Stomach smooth muscle (tissue), 2 donors: Measurements from ENCODE around the gene POU2F1.
"Not testable (repeated sequence)": the region's sequence is repeated elsewhere in the genome, so short reads cannot be mapped to it uniquely, and the experiment has no call there.

Experiments used
- H3K27ac ChIP-seq: one replicate; pipeline ENCODE4 v1.7.0; 2013; ENCODE audit warnings: mild to moderate bottlenecking, low read length, inconsistent platforms
- H3K27me3 ChIP-seq, 2 donors: one replicate each; pipeline ENCODE4 v1.7.0; 2013; ENCODE audit warnings: low read length in 2 of 2; ENCODE audit not compliant: insufficient read depth in 2 of 2, control insufficient read depth in 1 of 2
- H3K36me3 ChIP-seq, 2 donors: one replicate each; pipeline ENCODE4 v1.7.0; 2013; ENCODE audit warnings: low read length in 2 of 2; ENCODE audit not compliant: control insufficient read depth in 2 of 2, insufficient read depth in 2 of 2
- H3K4me1 ChIP-seq: one replicate; pipeline ENCODE4 v1.7.0; 2013; ENCODE audit warnings: low read length; ENCODE audit not compliant: control insufficient read depth, insufficient read depth
- H3K4me3 ChIP-seq, 2 donors: one replicate each; pipeline ENCODE4 v1.7.0; 2013; ENCODE audit warnings: low read length in 2 of 2
- H3K9ac ChIP-seq, 2 donors: one replicate each; pipeline ENCODE4 v1.7.0; 2013; ENCODE audit warnings: low read length in 2 of 2, mild to moderate bottlenecking in 1 of 2
- H3K9me3 ChIP-seq, 2 donors: one replicate each; pipeline ENCODE4 v1.7.0; 2013; ENCODE audit warnings: low read length in 2 of 2; ENCODE audit not compliant: control insufficient read depth in 2 of 2
- donor health status: healthy.
- donor health status: Pancreatic carcinoma.

The POU2F1 gene

DNA sequence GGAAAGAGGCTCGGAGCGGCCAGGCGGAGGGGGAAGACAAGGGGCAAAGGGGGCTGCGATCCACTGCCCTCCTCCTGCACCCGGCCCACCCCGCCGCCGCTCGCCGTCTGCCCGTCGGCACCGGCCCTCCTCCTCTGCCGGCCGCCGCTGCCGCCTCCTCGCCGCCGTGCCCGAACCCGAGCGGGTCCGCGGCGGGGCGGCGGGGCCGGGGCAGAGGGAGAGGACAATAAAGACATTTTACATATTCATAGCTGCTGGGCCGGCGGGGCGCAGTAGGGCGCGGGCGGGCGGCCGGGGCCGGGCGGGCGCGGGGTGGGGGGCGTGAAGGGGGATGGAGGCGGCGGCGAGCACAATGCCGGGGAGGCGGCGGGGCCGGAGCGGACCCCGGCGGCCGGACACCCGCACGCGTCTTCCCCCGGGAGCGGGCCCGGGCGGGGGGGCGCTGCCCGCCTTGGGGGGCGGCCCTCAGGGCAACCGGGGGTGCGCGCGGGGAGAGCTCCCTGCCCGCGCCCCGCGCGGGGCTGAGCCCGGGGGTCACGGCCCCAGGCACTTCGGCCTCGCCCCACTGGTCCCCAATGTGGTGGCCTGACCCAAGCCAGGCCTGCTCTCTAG is 546 bp downstream of the POU2F1 start:
- peak overlapping the region; percentile 29 to 85 for H3K9ac ChIP-seq
- peaks cover 9% of the 10 kb centered on the region for H3K4me1 ChIP-seq
- no peaks in the 10 kb centered on the region for H3K27me3 ChIP-seq
- H3K9me3 ChIP-seq, result no peaks in the 10 kb centered on the region
- peak overlapping the region; percentile 68 to 80 for H3K4me3 ChIP-seq
- H3K27ac ChIP-seq, result peak overlapping the region; percentile 89
- H3K36me3 ChIP-seq, result no peaks in the 10 kb centered on the region

DNA sequence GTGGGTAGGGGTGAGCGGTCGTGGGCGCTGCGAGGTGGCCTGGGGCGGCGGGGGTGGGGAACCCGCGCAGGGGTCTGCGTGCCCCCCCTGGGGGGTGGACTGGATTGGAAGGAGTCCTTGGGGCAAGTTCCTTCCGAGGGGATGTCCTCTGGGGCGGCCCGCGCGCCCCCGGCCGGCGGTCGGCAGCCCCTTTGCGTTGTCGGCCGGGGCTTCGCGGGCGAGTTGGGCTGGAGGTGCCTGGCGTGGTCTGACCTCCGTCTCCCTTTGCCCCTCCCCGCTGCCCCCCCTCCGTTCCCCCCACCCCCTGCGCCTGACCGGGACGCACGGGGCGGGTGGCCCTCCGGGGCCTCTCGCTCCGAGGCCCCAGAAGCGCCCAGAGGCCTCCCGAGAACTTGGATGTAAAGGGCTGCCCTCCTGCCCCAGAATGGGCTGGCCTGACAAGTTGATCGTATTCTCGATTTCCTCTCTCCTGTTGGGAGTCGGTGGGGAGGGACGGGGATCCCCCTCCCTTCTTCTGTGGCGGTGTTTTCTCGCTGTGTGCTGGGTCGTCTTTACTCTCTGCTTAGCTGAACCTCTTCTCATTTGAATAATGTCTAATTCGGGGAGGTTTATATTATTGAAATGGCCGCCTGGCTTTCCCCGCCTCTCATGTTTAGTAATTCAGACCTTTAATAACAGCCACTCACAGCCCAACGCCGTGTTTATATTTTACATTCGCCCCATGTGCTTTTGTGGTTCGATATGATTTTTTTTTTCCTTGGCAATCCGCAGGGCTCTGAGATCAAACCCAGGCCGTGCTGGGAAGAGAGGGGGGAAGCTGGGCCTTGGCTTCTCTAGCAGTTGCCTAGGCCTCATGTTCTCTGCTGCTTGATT is 1.3 kb downstream of the POU2F1 start:
- H3K9ac ChIP-seq, result peak overlapping the region; percentile 81 to 85
- H3K36me3 ChIP-seq, result no peaks in the 10 kb centered on the region
- peak overlapping the region; percentile 89 for H3K27ac ChIP-seq
- peak overlapping the region; percentile 63 to 80 for H3K4me3 ChIP-seq
- H3K9me3 ChIP-seq, result no peaks in the 10 kb centered on the region
- no peaks in the 10 kb centered on the region for H3K27me3 ChIP-seq
- H3K4me1 ChIP-seq, result peaks cover 9% of the 10 kb centered on the region

DNA sequence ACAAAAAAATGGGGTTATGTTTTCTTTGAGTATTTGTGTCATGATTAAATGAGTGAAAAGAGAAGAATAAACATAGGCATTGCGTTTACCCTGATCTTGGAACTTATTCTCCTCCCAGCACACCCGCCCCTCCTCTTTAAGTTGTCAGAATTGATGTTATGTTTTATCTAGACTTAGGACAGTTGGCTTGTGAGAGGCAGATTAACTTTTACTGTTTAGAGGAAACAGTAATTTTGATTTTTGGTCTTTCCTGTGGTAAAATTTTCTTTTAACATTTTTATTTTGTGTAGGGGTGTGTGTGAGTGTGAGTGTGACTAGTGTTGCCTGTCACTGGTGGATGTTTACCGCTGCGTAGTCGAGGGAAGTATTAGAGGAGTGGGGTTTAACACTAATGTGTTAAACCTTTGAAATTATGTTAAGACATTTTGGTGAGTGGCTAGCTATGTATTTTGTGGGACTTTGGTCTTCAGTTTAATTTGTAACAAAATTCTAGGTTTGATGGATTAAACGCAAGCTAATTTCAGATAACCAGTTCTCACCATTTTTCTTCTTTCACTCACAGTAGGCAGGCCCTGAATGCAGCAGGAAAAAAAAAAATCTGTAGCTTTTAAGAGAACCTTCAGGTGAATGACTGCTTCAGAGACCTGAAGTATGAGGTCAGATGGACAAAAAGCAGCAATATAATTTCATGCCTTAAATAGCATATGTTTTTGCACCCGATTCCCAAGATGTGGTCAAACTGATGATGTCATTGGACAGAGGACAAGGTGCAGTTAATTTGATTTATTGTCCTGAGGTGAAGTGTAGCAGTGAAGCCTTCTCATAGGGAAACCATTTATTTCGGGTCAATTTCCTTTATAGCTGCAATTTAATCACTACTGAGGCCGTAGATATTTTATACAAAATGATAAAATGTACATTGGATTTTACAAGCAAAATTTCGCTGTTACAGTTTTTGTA is 2.7 kb downstream of the POU2F1 start:
- H3K36me3 ChIP-seq, result no peaks in the 10 kb centered on the region
- peak overlapping the region; percentile 89 for H3K27ac ChIP-seq
- no peaks in the 10 kb centered on the region for H3K27me3 ChIP-seq
- no peaks in the 10 kb centered on the region for H3K9me3 ChIP-seq
- peak overlapping the region in 1 of 2 donors; percentile 85 for H3K9ac ChIP-seq
- H3K4me1 ChIP-seq, result peaks cover 9% of the 10 kb centered on the region
- H3K4me3 ChIP-seq, result peak overlapping the region in 1 of 2 donors; percentile 80

DNA sequence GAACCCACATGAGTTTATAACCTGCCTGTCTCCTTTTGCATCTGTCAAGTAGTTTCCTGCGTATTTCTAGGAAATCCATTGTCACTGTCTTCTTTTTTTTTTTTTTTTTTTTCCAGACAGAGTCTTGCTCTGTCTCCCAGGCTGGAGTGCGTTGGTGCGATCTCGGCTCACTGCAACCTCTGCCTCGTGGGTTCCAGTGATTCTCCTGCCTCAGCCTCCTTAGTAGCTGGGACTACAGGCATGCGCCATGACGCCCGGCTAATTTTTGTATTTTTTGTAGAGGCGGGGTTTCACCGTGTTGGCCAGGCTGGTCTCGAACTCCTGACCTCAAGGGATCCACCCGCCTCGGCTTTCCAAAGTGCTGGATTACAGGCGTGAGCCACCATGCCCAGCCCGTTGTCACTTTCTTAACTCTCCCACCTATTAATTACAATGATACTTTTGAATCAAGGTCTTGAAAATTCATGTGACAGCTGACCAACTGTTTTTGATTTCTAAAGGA is 4.1 kb downstream of the POU2F1 start:
- not testable (repeated sequence) for H3K27ac ChIP-seq, H3K36me3 ChIP-seq, H3K4me1 ChIP-seq, H3K4me3 ChIP-seq, H3K9me3 ChIP-seq, H3K27me3 ChIP-seq, H3K9ac ChIP-seq

DNA sequence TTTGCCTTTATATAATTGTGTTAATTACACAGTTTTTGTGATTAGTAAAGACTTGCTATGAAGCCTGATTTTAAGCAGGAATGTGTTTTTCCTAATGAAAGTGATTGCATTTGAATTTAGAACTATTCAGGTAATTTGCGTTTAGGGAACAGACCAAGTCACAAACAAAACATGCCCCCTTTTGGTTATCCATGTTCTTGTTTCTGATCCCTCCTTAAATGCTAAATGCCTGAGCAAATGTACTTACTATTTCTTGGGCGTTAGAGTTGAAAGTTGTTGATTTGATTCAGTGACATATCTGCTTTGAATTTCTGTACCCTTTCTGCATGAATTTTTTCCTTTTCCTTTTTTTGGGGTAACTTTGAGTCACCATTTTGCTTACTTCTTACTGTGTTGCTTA is 5.2 kb downstream of the POU2F1 start:
- Histone ChIP-seq H3K9me3 (no peaks in the 10 kb centered on the region), H3K36me3 (no peaks in the 10 kb centered on the region), H3K27me3 (no peaks in the 10 kb centered on the region), H3K4me3 (no peak overlapping the region), H3K4me1 (peaks cover 9% of the 10 kb centered on the region), H3K27ac (no peak overlapping the region), H3K9ac (no peak overlapping the region)

DNA sequence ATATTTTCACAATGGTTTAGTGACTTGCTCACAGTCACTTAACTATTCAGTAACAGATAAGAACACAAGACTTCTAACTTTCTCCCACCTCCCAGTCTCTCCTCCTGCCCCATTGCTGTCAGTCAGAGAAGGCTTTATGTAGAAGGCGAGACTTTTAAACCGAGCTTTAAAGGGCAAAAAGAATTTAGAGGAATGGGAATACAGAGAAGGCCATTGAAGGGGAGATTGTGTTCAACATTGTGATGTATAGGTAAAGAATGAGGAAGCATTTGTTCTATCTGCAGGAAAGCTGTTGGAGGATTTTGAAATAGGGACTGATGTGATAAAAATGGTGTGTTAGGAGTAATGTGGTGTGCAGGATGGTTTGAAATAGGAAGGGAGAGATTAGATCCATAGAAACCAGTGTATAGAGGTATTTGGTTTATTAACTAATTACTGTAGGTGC is 7.3 kb downstream of the POU2F1 start:
- Histone ChIP-seq H3K4me1 (peaks cover 6% of the 10 kb centered on the region), H3K9ac (no peak overlapping the region), H3K4me3 (no peak overlapping the region), H3K27me3 (no peaks in the 10 kb centered on the region), H3K9me3 (no peaks in the 10 kb centered on the region), H3K27ac (no peak overlapping the region), H3K36me3 (no peaks in the 10 kb centered on the region)

DNA sequence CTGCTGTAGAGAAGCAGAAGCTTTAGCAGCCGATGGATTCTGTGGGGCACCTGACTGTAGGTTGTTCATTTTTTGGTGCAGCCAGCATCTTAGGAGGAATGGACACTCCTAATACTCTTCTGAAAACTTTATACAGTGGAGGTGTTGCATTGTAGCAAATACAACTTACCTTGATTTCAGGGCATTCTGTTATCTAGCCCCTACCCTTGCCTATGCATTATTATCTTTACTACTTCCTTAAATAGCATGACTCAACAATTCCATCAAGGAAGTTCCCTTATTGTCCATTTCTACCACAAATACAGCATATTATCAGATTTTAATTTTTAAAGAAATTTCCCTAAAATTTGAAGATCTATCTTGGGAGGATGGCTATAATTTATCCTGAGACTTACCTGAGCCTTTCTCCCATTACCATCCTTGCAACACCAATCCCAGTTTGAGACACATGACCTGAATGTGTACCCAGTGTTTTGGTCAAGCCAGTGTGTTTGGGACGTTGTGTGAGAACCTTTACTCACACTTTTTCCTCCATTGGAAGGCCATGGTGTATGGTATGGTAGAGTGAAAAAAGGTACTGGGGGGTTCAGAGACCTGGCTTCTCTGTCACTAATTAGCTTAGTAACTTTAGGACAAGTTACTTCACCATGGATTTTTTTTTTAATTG is 9.2 kb downstream of the POU2F1 start:
- Histone ChIP-seq H3K9ac (no peak overlapping the region), H3K27me3 (no peaks in the 10 kb centered on the region), H3K9me3 (no peaks in the 10 kb centered on the region), H3K27ac (no peak overlapping the region), H3K4me3 (no peak overlapping the region), H3K4me1 (no peaks in the 10 kb centered on the region), H3K36me3 (no peaks in the 10 kb centered on the region)

DNA sequence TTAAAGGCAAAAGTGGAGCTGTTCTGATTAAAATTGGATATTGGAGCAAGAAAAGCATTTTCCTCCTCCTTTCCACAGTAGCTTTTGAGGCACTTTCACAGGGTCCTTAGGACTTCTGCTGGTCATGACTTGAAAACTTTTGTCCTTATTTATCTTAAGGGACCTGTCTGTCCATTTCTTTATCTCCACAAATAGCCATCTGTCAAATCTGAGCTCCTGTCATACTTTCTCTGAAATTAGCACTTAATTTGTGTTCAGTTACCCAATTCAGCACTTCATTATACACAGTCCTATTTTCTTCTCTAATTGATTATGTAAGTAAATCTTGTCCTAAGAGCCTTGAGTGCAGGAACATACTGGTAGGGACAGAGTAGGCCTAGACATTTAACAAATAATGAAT is 9.8 kb downstream of the POU2F1 start:
- H3K9me3 ChIP-seq, result no peaks in the 10 kb centered on the region
- no peaks in the 10 kb centered on the region for H3K4me1 ChIP-seq
- H3K4me3 ChIP-seq, result no peak overlapping the region
- H3K9ac ChIP-seq, result no peak overlapping the region
- H3K27me3 ChIP-seq, result no peaks in the 10 kb centered on the region
- no peak overlapping the region for H3K27ac ChIP-seq
- H3K36me3 ChIP-seq, result no peaks in the 10 kb centered on the region

DNA sequence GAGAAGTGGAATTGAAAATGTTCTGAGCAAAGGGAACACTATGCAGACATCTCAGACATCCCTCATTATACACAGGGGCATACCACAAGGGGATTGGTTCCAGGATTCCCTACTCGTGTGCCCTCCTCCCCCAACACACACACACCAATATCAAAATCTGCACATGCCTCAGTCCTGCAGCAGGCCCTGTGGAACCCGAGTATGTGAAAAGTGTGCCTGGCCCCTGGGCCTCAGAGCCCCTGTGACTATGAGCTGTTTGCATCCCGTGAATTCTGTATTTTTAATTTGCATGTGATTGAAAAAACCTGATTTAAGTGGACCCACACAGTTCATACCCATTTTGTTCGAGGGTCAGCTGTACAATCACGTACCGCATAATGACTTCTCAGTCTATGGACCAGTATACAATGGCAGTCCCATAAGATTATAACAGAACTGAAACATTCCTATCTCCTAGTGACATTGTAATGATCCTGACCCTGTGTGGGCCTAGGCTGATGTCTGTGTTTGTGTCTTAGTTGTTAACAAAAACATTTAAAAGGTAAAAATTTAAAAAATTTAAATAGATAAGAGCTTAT is 11.3 kb downstream of the POU2F1 start:
- Histone ChIP-seq H3K9ac (no peak overlapping the region), H3K4me3 (no peak overlapping the region), H3K9me3 (no peaks in the 10 kb centered on the region), H3K27me3 (no peaks in the 10 kb centered on the region), H3K36me3 (no peaks in the 10 kb centered on the region), H3K27ac (no peak overlapping the region), H3K4me1 (no peaks in the 10 kb centered on the region)

DNA sequence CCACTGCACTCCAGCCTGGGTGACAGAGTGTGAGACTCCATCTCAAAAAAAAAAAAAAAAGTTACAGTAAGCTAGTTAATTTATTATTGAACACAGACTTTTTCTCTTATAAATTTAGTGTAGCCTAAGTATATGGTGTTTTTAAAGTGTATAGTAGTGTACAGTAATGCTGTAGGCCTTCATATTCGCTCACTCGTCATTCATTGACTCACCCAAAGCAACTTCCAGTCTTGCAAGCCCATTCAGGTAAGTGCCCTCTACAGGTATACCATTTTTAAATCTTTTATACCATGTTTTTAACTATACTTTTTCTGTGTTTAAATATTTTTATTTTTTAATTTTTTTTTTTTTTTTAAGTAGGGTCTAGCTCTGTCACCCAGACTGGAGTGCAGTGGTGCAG is 12.1 kb downstream of the POU2F1 start:
- Histone ChIP-seq H3K9me3 (no peaks in the 10 kb centered on the region), H3K27me3 (no peaks in the 10 kb centered on the region), H3K4me3 (no peak overlapping the region), H3K9ac (no peak overlapping the region), H3K36me3 (no peaks in the 10 kb centered on the region), H3K27ac (no peak overlapping the region), H3K4me1 (no peaks in the 10 kb centered on the region)
